Epidermal melanocyte (primary cell): ENCODE data around the gene WNT16.
"Not testable (repeated sequence)": the region's sequence is repeated elsewhere in the genome, so short reads cannot be mapped to it uniquely, and the experiment has no call there.

Experiments
- DNase-seq: peaks from one replicate; pipeline ENCODE4 v3.0.0; 2011; ENCODE audit warnings: low spot score; ENCODE audit not compliant: insufficient read length

WNT16 gene

GRCh38 chr7:121305109-121305508, 23.7 kb upstream of the WNT16 start:
- no peak for DNase-seq

DNA sequence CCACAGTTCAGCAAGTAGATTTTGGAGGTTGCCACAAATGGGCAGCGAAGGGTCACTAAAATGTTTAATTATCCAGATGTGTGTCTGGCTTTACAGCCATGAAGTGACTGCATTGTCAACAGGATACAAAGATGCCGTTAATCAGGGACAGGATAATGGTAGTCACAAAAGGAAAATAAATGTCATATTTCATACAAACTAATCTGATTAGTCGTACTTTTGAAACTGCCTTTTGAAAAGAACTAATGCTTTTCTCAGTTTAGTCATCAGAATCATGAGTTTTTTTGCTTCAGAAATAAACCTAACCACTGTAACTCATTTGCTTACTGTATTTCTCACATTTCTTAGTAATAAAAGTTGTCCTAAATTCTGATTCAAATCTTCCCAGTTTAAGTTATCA, 22.2 kb upstream of the WNT16 start:
- DNase-seq: no peak

DNA sequence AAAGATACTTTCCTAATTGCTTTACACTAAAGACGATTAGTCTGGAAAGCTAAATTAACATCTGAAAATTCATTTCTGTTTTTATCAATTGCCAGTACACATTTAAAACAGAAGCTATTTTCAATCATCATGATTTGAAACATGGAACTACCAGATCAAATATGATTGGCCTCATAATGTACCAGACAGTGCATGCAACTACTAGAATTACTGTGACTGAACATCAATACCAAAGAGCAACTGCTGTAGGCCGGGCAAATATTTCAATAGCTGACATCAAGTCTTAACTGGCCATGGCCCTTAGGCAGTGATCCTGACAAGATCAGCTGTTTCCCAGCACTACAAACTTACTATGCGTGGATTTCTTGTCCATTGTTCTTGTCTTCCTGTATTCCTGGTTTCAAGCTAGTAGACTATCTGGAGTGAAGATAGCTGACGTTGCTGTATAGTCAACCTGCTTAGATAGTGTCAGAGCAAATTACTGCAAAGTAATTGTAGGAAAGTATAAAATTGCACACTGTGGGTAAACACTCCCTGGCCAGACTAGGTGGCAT, 21.7 kb upstream of the WNT16 start:
- DNase-seq: no peak

DNA sequence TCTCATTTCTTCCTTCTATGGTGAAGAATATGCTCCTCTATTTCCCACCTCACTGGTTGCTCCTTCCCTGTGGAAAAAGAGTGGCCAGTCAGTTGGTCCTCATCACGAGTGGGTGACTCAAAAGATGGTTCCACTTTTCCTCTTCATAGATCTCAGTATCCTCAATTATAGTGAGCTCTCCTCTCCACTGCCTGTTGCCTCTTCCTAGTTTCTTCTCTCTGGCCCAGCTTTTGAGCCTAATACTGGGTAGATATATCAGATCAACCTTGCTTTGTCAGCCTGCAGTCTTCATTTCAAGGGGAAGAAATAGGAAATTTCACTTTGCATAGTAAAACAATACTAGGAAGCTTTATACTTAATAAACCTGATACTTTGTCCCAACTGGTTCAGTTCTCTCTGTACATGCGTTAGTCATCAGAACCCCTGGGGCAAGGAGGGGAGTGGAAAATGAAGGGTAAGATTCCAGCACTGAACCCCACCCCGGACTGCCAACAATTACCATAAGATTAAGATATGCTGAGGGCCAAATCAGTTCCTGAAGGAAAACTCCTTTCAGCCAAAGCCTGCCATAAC, 15.5 kb upstream of the WNT16 start:
- DNase-seq: no peak

DNA sequence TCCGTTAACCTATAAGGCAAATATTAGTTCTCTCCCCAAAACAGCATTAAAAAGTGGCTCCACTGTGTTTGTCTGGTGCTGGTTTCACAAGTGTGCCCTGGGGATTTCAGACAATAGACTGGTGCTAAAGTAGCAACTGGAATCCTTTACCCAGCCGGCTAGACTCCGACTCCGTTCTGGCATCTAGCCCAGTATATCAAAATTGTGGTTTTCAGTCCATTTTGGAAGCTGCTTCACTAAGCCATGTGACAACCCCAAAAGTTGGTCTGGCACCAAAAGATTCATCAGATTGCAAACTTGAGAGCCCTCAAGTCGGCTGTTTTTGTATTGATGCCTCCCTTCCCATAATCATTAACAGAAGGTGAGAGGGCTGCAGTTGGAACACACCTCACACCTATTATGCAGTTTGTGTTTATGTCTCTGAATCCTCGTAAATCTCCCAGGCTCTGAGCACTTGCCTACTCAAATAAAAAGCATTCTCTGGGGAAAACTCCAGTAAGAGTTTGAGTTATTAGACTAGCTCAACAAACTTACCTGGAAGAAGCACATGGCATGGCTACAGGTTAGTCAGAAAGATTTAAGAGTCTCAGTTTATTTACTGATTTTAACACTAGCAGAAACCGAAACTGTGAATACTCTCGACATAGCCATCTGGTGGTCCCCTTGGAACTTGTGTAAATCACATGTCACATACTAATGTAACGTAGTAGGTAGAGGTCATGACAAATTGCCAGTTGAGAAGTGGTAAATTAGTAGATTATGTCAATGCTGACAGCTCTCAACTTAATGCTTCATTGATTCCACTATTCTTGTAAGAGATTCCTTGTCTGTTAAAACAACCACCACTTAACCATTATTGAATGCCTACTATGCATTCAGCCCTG, 14.8 kb upstream of the WNT16 start:
- no peak for DNase-seq

- not testable (repeated sequence) for DNase-seq
These were observed 13.6 kb upstream of the WNT16 start for GRCh38 chr7:121315170-121315569.

GRCh38 chr7:121322460-121322859, 6.3 kb upstream of the WNT16 start:
- DNase-seq: no peak

DNA sequence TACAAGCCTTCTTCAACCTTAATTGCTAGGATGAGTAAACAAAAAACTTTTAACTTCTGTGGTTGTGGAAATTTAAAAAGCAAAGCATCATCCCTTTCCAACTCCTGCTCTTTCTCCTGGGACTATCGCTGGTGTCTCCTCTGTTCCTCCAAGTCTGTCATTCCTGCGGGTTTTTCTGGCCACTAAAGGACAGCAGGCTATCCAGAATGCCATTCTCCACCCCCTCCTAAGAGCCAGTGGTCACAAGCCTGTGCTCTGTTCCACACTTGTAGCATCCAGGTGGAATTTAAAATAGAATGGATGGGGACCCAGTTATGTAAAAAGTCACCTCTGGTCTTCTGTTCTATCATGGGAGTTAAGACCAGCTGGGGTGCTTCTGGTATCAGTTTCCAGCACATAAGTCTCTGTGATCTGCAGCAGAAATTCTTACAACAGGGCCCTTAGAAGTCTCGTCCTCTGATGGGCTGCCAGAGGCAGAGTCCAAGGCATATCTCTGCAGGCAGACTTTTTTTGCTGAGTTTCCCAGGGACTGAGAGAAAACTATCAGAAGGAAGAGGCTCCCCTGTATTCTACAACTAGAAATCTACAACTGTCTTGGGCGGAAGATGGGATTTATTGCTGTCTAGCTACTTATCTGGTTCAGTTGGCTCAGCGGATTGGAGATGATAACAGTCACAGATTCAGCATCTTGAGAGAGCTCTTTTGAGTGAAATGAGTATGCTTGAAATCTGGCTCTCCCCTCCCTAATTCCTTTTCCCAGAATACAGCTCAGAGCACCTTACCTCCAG, 5.1 kb upstream of the WNT16 start:
- DNase-seq: no peak

DNA sequence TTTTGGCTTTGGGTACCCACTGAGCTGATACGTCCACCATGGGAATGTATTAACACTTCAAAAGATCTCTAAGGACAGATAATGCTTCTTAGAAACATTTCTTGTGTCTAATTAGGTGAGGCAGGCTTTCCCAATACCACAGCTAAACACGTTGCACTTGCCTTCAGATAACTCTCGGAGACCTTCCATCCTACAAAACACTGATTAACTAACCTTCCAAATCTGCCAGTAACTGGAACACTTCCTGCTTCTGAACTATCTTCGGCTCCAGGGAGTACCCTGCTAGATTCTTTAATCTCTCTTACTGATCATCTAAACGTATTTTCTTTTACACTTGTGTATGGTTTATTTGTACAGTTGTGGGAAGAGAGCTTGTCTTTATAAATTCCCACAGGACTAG, 1.1 kb upstream of the WNT16 start:
- no peak for DNase-seq

- DNase-seq: no peak
These were observed 622 bp downstream of the WNT16 start for GRCh38 chr7:121329191-121330052.

DNA sequence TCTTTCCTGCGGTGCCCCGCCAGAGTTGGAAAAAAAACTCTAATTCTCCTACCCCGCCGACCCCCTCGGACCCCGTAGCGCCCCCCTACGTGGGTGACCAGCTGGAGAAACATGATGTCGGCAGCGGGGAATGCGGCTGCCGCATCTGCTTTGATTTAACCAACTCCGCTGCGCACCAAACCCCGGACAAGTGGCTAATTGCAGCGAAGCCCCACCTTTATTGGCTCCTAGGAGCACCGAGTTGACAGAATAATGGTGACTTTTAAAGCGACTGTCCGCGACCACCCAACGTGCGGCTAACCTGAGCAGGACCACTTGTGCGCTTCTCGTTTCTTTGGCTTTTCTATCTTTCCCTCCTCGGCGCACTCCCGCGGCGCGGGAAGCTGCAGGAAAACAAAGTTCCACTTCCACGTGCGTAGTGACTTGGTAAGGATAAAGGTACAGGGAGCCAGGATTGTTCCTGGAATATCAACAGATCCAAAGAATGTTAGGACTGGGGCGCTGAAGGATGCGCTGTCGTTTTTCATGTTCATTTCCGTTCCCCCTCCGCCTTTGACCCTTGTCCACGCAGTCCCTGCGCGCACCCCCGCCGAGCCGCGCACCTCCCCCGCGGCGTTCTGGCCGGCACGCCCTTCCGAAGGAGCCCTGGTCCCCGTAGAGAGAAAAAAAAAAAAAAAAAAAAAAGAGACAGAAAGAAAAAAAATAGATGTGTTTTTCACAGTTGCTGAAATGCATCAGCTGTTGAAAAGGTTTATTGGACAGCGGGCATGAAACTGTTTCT, 1.4 kb downstream of the WNT16 start:
- no peak for DNase-seq

DNA sequence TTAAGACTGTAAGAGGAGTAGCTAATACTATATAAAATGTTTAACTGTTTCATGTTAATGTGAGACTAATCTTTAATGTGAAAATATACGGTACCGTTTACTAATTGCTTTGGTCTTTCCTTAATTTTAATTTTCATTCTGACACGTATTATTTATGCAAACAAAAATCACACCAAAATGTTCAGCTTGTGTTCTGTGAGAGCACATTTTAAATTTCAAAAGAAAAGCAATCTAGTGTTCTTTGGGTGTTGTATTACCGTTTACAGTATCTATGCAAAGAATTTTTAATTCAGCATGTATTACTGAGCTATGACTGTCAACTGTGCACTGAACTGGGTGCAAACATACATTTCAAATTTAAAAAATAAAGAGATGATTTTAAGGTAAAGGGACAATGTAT, 2.2 kb downstream of the WNT16 start:
- DNase-seq: no peak

DNA sequence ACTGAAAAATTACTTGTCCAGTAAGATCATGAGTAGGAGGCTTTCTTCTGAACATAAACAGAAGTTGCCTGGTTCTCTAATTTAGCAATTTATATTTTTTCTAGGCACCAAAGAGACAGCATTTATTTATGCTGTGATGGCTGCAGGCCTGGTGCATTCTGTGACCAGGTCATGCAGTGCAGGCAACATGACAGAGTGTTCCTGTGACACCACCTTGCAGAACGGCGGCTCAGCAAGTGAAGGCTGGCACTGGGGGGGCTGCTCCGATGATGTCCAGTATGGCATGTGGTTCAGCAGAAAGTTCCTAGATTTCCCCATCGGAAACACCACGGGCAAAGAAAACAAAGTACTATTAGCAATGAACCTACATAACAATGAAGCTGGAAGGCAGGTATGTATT, 2.8 kb downstream of the WNT16 start:
- no peak for DNase-seq

- DNase-seq: no peak
These were observed 5.6 kb downstream of the WNT16 start for GRCh38 chr7:121334376-121334775.

- DNase-seq: no peak
These were observed 6.3 kb downstream of the WNT16 start for GRCh38 chr7:121334875-121335648.

GRCh38 chr7:121336579-121336978, 7.8 kb downstream of the WNT16 start:
- DNase-seq: no peak

- DNase-seq: no peak
These were observed 8.6 kb downstream of the WNT16 start for GRCh38 chr7:121337398-121337797.

DNA sequence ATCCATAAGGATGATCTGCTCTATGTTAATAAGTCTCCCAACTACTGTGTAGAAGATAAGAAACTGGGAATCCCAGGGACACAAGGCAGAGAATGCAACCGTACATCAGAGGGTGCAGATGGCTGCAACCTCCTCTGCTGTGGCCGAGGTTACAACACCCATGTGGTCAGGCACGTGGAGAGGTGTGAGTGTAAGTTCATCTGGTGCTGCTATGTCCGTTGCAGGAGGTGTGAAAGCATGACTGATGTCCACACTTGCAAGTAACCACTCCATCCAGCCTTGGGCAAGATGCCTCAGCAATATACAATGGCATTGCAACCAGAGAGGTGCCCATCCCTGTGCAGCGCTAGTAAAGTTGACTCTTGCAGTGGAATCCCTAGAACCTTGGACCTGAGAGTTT, 10.3 kb downstream of the WNT16 start:
- DNase-seq: no peak

- no peak for DNase-seq
These were observed 13.1 kb downstream of the WNT16 start for GRCh38 chr7:121341933-121342332.
